NK-92 treated with Interleukin-12 subunit alpha and Interleukin-12 subunit beta, amount 100 ng/mL, for 24 hours (cell line): ENCODE results near the gene ANKMY2.
"Not testable (repeated sequence)": the region's sequence is repeated elsewhere in the genome, so short reads cannot be mapped to it uniquely, and the experiment has no call there.

Source experiments
- DNase-seq: peaks from one replicate; lab custom pipeline; 2025; lab: John Stamatoyannopoulos, UW

ANKMY2 gene

GRCh38 chr7:16626388-16626787 lies 19.2 kb downstream of the ANKMY2 start:
- no peak for DNase-seq

GRCh38 chr7:16619979-16620408 lies 25.6 kb downstream of the ANKMY2 start:
- no peak for DNase-seq

GRCh38 chr7:16616542-16616941 lies 29.0 kb downstream of the ANKMY2 start:
- no peak for DNase-seq

GRCh38 chr7:16616122-16616521 lies 29.4 kb downstream of the ANKMY2 start:
- no peak for DNase-seq

GRCh38 chr7:16615228-16615627 lies 30.3 kb downstream of the ANKMY2 start:
- no peak for DNase-seq

- no peak for DNase-seq
Measured at GRCh38 chr7:16611711-16612110, 33.8 kb downstream of the ANKMY2 start.

GRCh38 chr7:16609842-16610450 lies 35.6 kb downstream of the ANKMY2 start:
- DNase-seq = no peak

GRCh38 chr7:16606704-16607103 lies 38.9 kb downstream of the ANKMY2 start:
- no peak for DNase-seq

- DNase-seq = no peak
Measured at GRCh38 chr7:16604054-16604453, 41.5 kb downstream of the ANKMY2 start.

GRCh38 chr7:16603633-16604032 lies 41.9 kb downstream of the ANKMY2 start:
- DNase-seq = no peak

GRCh38 chr7:16599860-16600259 lies 45.7 kb downstream of the ANKMY2 start:
- DNase-seq = no peak

GRCh38 chr7:16598015-16598414 lies 47.5 kb downstream of the ANKMY2 start:
- no peak for DNase-seq

GRCh38 chr7:16595596-16595995 lies 50.0 kb downstream of the ANKMY2 start:
- not testable (repeated sequence) for DNase-seq

- DNase-seq = no peak
Measured at GRCh38 chr7:16594676-16595075, 50.9 kb downstream of the ANKMY2 start.

- no peak for DNase-seq
Measured at GRCh38 chr7:16594061-16594460, 51.5 kb downstream of the ANKMY2 start.

- DNase-seq = no peak
Measured at GRCh38 chr7:16592395-16592794, 53.2 kb downstream of the ANKMY2 start.

- DNase-seq = no peak
Measured at GRCh38 chr7:16590424-16590823, 55.1 kb downstream of the ANKMY2 start.

GRCh38 chr7:16589881-16590280 lies 55.7 kb downstream of the ANKMY2 start:
- no peak for DNase-seq

- no peak for DNase-seq
Measured at GRCh38 chr7:16587790-16588189, 57.8 kb downstream of the ANKMY2 start.

GRCh38 chr7:16587129-16587528 lies 58.4 kb downstream of the ANKMY2 start:
- DNase-seq = no peak

- no peak for DNase-seq
Measured at GRCh38 chr7:16586081-16586874, 59.3 kb downstream of the ANKMY2 start.

- no peak for DNase-seq
Measured at GRCh38 chr7:16585540-16585939, 60.0 kb downstream of the ANKMY2 start.

GRCh38 chr7:16583834-16584233 lies 61.7 kb downstream of the ANKMY2 start:
- DNase-seq = no peak

GRCh38 chr7:16581286-16581685 lies 64.3 kb downstream of the ANKMY2 start:
- no peak for DNase-seq
